HFF-Myc (cell line): ENCODE data around the gene MCF2L2.

Experiments
- DNase-seq: peaks from one replicate; pipeline ENCODE4 v3.0.0-alpha.2; 2011; ENCODE audit warnings: low read depth; ENCODE audit errors: extremely low read depth
- H3K4me3 ChIP-seq: replicated peaks from 2 replicates; pipeline ENCODE4 v1.5.1; 2011; ENCODE audit warnings: low read depth, mild to moderate bottlenecking, control low read depth, low read length
- TF ChIP-seq, protein P1 (sequence below): IDR thresholded peaks from 2 replicates; pipeline ENCODE4 v1.5.1; 2012; ENCODE audit warnings: mild to moderate bottlenecking, low read depth, low read length, control low read depth; ENCODE audit errors: missing control alignments

Gene MCF2L2

DNA sequence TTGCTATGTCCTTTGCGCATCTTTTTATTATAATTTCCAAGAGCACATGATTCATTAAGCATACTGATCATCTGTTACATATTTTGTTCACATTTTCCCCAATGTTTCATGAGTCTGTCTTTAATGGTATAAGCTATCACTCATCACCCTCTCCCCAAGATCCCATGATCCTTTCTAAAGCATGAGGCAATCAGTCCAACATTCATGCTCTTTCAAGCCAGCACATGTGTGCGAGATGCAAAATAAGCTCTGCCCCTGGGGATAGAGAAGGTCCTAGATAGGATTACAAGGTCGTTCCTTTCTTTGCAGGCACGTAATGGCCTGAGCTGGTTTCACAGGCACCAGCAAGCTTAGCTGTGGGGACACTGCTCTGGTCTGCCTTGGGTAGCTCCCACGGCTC is 207.6 kb downstream of the MCF2L2 start:
- TF ChIP-seq, protein P1, sequence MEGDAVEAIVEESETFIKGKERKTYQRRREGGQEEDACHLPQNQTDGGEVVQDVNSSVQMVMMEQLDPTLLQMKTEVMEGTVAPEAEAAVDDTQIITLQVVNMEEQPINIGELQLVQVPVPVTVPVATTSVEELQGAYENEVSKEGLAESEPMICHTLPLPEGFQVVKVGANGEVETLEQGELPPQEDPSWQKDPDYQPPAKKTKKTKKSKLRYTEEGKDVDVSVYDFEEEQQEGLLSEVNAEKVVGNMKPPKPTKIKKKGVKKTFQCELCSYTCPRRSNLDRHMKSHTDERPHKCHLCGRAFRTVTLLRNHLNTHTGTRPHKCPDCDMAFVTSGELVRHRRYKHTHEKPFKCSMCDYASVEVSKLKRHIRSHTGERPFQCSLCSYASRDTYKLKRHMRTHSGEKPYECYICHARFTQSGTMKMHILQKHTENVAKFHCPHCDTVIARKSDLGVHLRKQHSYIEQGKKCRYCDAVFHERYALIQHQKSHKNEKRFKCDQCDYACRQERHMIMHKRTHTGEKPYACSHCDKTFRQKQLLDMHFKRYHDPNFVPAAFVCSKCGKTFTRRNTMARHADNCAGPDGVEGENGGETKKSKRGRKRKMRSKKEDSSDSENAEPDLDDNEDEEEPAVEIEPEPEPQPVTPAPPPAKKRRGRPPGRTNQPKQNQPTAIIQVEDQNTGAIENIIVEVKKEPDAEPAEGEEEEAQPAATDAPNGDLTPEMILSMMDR, result no peak
- no peak overlapping the region for H3K4me3 ChIP-seq
- DNase-seq, result no peak

DNA sequence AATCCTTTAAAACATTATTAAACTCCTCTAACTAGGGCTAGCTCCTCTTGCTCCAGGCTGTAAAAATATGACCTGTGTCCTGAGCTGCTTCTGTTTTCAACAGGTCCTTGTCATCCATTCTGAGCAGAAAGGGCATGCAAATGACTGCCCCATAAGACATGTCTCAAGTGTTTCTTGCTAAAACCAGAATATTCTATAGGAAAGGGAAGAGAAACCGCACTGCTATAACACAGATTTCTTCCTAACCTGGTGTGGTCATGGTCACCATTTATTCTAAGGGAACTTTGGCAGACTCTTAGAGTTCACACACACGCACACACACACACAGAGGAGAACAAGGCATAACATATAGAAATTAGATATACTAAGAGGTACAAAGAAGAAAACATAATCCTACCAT is 209.6 kb downstream of the MCF2L2 start:
- no peak overlapping the region for H3K4me3 ChIP-seq
- DNase-seq, result no peak
- TF ChIP-seq, protein P1, result no peak

DNA sequence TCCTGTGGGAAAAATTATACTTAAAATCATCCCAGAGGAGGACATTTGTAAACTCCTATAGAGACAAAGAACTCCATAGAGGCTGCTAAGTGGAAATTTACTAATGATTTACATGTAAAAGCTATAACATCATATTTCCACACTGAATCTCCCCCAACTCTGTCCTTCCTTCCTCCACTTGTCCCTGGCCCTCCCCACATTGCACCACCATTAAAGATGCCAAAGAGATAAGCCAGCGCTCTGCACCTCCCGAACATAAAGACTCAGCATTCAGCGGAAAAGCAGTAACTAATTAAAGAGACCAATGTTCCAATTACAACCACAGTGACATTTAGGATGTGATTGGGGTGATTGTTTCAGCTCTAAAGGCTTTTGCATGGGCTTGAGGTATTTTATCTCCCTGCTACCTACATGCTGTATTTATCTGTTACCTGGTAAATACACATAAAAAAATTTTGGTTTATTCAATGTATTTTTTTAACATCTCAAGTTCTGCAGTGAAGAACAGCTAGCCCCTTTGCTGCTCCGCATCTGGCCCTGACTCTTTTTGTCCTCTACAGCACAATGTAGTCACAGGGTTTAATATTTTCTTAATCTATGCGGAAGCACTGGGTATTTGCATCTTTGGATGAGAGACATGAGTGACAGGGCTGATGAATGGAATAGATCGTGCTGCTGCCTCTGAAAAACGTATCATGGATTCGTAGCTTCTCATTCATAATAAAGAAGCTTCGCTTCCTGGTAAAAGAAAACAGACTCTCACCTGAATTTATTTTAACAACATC is 210.7 kb downstream of the MCF2L2 start:
- DNase-seq, result no peak

DNA sequence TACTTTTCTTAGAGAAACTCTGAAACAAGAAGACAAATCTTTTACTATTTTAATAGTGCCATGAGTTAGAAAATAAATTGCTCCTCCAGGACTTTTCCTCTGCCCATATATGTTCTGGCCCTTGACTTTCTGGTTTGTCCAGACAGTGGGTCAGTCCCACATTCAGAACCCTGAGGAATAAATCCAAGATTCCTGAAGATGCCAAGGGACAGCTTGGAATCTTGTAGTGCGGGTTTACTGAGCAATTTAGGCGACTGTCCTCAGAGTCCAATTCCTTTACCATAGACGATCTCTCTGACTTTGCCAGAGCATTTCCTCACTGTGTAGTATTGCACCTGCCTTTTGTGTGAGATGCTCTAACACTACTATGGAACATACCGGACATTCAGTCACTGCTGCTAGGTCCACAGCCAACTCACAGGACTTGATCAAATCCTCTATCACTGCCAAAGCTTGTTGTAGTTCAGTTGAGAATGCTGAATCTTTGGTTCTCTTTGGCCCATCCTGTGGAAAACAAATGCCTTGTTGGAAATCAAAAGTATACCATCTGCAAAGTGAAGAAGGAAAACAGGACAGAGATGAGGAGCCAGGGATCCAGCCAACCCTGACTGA is 212.7 kb downstream of the MCF2L2 start:
- DNase-seq, result no peak
- H3K4me3 ChIP-seq, result no peak overlapping the region
- TF ChIP-seq, protein P1, result no peak

More for the DNA sequence above, 210.7 kb downstream of the MCF2L2 start:
- H3K4me3 ChIP-seq, result no peak overlapping the region
- TF ChIP-seq, protein P1, result no peak

DNA sequence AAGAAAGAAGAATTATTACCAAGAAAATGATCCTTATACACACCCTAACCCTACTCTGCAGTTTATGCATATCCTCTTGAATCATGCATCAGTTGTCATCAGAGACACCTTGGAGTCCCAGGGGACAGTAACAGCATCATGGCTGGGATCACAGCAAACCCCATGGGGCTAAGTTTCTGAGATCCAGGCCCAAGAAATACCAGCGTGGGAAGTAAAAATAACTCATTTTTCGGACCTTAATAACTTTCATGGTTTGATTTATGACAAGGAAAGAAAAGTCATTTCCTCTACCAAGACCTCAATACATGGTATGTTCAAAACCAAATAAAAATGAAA is 214.2 kb downstream of the MCF2L2 start:
- TF ChIP-seq, protein P1, result no peak
- no peak for DNase-seq
- H3K4me3 ChIP-seq, result no peak overlapping the region

DNA sequence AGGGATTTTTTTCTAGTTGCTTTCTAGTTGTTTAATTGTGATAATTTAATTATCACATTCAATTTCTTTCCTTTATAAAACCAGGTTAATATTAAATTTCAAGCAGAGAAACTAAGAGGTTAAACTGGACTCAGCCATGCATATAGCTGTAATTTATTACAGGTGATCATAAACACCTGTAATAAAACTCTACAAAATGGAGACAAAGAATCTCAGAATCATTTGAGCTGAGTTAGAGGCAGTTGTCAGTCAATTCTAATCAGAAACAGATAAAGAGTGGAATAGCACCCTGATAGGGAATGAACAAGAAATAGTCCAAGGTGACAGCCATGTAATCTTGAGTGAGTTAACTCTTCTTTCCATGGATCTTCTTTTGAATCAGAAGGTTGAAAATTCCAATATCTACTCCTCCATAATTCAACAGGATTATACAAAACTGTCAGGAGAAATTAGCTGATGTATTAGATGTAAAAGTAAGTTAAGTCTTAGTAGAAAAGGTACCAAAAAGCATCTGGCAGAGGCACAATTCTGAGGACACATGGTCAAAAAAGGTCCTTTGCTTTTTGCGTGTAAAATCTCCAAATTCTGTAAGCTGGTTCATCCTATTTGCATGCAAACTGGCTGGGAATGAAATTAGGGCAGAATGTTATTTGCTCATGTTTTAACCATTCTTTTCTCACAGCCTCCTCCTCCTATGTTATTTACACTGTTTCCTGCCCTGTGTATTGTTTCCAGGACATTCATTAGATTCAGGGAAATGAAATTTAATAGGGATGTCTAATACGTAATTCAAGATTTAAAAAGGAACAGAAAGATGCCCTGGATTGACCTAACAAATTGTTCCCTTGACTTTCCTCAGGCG is 214.8 kb downstream of the MCF2L2 start:
- TF ChIP-seq, protein P1, result no peak
- no peak for DNase-seq
- H3K4me3 ChIP-seq, result no peak overlapping the region
